K562 (cell line): ENCODE results near the gene MED19. TPM values are rescaled to one million over a fixed set of nuclear protein-coding genes. Genes with fewer than 3 reads are reported as not detected.

Source experiments
- ARID1B ChIP-seq: fragments of 450-650 bp; IDR thresholded peaks from 2 replicates; pipeline ENCODE4 v1.6.1; 2016; ENCODE audit warnings: antibody characterized with exemption, mild to moderate bottlenecking, inconsistent platforms
- GTF3C2 ChIP-seq: IDR thresholded peaks from 3 replicates; pipeline ENCODE4 v1.6.1; 2011; ENCODE audit warnings: borderline replicate concordance, mild to moderate bottlenecking, moderate library complexity; ENCODE audit not compliant: insufficient read length; ENCODE audit errors: extremely low read depth
- HDAC6 ChIP-seq: IDR thresholded peaks from 2 replicates; pipeline ENCODE4 v1.6.1; 2012; ENCODE audit warnings: low read depth, mild to moderate bottlenecking, control low read depth, inconsistent platforms, low read length, moderate library complexity
- MAFF ChIP-seq: IDR thresholded peaks from 2 replicates; pipeline ENCODE4 v1.6.1; 2012; ENCODE audit warnings: low read length, improper control_type of control experiment
- MCM3 ChIP-seq: fragments of 450-650 bp; IDR thresholded peaks from 2 replicates; pipeline ENCODE4 v1.6.1; 2016
- POLR2G ChIP-seq: fragments of 200-400 bp; formaldehyde crosslinking; IDR thresholded peaks from 2 replicates; pipeline ENCODE4 v1.6.1; 2017; ENCODE audit warnings: low read depth, mild to moderate bottlenecking, antibody characterized with exemption, low read length, moderate library complexity
- PPARD ChIP-seq: fragments of 250-450 bp; sonication (Bioruptor Pico); IDR thresholded peaks from 2 replicates; pipeline ENCODE4 v1.8.0; 2022; ENCODE audit warnings: inconsistent platforms, mild to moderate bottlenecking, moderate library complexity
- PTBP1 ChIP-seq: fragments of 200-400 bp; formaldehyde crosslinking; IDR thresholded peaks from 2 replicates; pipeline ENCODE4 v1.6.1; 2017; ENCODE audit warnings: low read depth, low read length
- SAP30 ChIP-seq: fragments of 200-600 bp; sonication (generic); IDR thresholded peaks from 2 replicates; pipeline ENCODE4 v1.6.1; 2012; ENCODE audit warnings: borderline replicate concordance, low read depth, mild to moderate bottlenecking, moderate library complexity, low read length, control low read depth, inconsistent platforms; ENCODE audit not compliant: insufficient read depth, poor library complexity, severe bottlenecking
- ZNF583 ChIP-seq: fragments of 250-450 bp; sonication (Bioruptor Pico); IDR thresholded peaks from 2 replicates; pipeline ENCODE4 v1.4.0; 2020
- ZNF75A ChIP-seq: fragments of 450-650 bp; formaldehyde crosslinking; IDR thresholded peaks from 2 replicates; pipeline ENCODE4 v1.4.0; 2020; ENCODE audit warnings: mild to moderate bottlenecking
- polyA plus RNA-seq, 8 experiments: library from polyadenylated mRNA; depleted of rRNA in 4 of 8; stranded (reverse) in 5 of 8; unstranded in 3 of 8; fragments of >200 nt; fragmentation: Nextera tagmentation in 2 of 8; fragmentation: Illumina TruSeq in 1 of 8; extraction: Ambion mirVana in 2 of 8; extraction: Trizol in 1 of 8; gene quantifications; 2 replicates each; pipeline versions ENCODE4 v1.2.1 to v1.2.3, GENCODE V29; 2011 to 2014; ENCODE audit warnings: inconsistent platforms in 1 of 8, missing spikeins in 1 of 8
- total RNA-seq, 7 experiments: library from RNA; depleted of rRNA in 6 of 7; stranded (reverse); fragments of >200 nt in 6 of 7; fragmentation: Illumina TruSeq in 2 of 7; extraction: Trizol in 2 of 7; gene quantifications; 2 replicates each; pipeline versions ENCODE4 v1.2.1 to v1.2.3, GENCODE V29; 2011 to 2021; ENCODE audit warnings: low replicate concordance in 1 of 7
- TF ChIP-seq, protein P1 (sequence below): fragments of 450-650 bp; IDR thresholded peaks from 2 replicates; pipeline ENCODE4 v1.6.1; 2018; ENCODE audit not compliant: partially characterized antibody
- TF ChIP-seq, protein P2 (sequence below): fragments of 250-450 bp; sonication (Bioruptor Pico); IDR thresholded peaks from 2 replicates; pipeline ENCODE4 v1.4.0; 2020

The MED19 gene
- total and polyA plus RNA-seq, 9 of the 15 experiments (the other 6 are each of a cell fraction or from before 2014, with no cell fraction given), result 7.3 to 23.5 (median 15.0) TPM

DNA sequence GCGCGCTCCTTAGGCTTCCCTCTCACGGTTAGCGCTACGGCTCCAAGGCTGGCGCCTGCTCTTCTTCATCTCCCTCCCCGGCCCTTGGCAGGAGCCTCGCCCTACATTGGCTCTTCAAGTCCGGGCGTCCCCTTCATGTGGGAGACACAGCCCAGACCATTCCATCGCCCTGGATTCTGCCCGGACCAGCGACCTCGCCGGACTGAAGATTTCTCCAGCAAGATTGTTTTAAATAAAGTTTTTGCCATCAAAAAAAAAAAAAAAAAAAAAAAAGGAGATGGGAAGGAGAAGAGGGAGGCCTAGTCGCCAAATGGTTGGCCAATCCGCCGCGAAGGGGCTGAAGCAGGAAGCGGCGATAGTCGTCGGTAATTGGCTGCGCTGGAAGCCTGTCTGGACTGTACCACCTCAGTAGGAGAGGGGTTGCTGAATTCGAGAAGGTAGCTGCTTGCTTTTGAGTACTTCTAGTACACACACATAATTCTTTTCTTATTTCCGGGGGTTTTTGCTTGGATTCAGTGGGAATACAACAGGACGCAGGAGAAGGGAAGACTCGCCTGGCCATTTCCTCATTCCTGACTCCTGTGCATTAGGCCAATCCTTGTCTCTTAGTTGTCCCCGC is 44.8 kb downstream of the MED19 start (continued):
- TF ChIP-seq, protein P1, sequence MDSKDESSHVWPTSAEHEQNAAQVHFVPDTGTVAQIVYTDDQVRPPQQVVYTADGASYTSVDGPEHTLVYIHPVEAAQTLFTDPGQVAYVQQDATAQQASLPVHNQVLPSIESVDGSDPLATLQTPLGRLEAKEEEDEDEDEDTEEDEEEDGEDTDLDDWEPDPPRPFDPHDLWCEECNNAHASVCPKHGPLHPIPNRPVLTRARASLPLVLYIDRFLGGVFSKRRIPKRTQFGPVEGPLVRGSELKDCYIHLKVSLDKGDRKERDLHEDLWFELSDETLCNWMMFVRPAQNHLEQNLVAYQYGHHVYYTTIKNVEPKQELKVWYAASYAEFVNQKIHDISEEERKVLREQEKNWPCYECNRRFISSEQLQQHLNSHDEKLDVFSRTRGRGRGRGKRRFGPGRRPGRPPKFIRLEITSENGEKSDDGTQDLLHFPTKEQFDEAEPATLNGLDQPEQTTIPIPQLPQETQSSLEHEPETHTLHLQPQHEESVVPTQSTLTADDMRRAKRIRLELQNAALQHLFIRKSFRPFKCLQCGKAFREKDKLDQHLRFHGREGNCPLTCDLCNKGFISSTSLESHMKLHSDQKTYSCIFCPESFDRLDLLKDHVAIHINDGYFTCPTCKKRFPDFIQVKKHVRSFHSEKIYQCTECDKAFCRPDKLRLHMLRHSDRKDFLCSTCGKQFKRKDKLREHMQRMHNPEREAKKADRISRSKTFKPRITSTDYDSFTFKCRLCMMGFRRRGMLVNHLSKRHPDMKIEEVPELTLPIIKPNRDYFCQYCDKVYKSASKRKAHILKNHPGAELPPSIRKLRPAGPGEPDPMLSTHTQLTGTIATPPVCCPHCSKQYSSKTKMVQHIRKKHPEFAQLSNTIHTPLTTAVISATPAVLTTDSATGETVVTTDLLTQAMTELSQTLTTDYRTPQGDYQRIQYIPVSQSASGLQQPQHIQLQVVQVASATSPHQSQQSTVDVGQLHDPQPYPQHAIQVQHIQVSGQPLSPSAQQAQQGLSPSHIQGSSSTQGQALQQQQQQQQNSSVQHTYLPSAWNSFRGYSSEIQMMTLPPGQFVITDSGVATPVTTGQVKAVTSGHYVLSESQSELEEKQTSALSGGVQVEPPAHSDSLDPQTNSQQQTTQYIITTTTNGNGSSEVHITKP, result peak; percentile 100
- TF ChIP-seq SAP30 (no peak), MAFF (peak; percentile 72), ZNF75A (no peak), ZNF583 (no peak), HDAC6 (no peak), ARID1B (peak; percentile 14; the same call in 1 of the 2 replicates), POLR2G (peak; percentile 61; the same call in 1 of the 2 replicates), PPARD (CRISPR knock-in tag) (no peak), PTBP1 (no peak), GTF3C2 (no peak), MCM3 (no peak)
- TF ChIP-seq, protein P2, sequence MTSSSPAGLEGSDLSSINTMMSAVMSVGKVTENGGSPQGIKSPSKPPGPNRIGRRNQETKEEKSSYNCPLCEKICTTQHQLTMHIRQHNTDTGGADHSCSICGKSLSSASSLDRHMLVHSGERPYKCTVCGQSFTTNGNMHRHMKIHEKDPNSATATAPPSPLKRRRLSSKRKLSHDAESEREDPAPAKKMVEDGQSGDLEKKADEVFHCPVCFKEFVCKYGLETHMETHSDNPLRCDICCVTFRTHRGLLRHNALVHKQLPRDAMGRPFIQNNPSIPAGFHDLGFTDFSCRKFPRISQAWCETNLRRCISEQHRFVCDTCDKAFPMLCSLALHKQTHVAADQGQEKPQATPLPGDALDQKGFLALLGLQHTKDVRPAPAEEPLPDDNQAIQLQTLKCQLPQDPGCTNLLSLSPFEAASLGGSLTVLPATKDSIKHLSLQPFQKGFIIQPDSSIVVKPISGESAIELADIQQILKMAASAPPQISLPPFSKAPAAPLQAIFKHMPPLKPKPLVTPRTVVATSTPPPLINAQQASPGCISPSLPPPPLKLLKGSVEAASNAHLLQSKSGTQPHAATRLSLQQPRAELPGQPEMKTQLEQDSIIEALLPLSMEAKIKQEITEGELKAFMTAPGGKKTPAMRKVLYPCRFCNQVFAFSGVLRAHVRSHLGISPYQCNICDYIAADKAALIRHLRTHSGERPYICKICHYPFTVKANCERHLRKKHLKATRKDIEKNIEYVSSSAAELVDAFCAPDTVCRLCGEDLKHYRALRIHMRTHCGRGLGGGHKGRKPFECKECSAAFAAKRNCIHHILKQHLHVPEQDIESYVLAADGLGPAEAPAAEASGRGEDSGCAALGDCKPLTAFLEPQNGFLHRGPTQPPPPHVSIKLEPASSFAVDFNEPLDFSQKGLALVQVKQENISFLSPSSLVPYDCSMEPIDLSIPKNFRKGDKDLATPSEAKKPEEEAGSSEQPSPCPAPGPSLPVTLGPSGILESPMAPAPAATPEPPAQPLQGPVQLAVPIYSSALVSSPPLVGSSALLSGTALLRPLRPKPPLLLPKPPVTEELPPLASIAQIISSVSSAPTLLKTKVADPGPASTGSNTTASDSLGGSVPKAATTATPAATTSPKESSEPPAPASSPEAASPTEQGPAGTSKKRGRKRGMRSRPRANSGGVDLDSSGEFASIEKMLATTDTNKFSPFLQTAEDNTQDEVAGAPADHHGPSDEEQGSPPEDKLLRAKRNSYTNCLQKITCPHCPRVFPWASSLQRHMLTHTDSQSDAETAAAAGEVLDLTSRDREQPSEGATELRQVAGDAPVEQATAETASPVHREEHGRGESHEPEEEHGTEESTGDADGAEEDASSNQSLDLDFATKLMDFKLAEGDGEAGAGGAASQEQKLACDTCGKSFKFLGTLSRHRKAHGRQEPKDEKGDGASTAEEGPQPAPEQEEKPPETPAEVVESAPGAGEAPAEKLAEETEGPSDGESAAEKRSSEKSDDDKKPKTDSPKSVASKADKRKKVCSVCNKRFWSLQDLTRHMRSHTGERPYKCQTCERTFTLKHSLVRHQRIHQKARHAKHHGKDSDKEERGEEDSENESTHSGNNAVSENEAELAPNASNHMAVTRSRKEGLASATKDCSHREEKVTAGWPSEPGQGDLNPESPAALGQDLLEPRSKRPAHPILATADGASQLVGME (CRISPR knock-in tag), result 0 out of 2 replicates have a peak, but pooled peaks have one; percentile 26
